Measurements from ENCODE around the gene KCNAB2.

The KCNAB2 gene

DNA sequence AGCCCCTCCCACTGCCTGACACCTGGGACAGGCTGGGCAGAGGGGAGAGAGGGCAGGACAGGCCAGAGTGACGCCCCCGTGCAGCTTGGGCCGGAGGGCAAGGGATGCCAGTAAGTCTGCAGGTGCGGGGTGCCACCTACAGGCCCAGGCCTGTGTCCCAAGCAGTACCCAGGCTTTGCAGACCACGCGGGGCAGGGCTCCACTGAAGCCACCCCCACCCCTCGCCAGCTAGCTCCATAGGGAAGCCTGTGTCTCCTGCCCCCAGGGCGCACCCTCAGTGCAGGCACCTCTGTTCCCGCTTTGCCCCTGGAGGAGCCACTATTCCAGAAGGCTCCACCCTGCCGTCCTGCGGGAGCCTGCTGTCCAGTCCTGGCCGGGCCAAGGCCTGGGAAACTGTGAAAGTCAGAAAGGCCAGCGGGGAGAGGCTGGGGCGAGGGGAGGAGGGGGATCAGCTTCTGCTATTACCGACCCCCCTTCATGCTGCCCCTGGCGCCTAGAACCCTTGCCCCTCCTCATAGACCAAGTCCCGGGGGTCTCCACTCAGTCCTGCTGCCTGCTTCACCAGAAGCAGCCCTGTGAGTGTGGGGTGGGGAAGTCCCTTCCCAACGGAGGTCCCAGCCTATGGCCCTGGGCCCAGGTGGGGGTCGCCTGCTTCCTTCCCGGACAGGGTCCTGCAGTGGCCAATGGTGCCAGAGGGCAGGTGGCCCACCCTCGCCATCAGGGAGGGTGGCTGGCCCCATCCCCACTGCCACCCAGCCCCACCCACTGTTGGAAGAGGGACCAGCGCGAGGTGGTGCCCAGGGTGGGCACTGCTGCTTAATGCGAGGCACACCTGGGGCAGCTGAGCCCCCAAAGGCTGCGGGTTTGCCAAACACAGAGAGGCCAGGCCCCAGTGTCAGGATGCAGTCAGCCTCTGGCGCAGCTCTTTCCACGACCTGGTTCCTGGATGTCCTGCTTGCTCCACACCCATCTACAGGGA is 54.4 kb downstream of the KCNAB2 start:
- DNase-seq, result peak; percentile 17

DNA sequence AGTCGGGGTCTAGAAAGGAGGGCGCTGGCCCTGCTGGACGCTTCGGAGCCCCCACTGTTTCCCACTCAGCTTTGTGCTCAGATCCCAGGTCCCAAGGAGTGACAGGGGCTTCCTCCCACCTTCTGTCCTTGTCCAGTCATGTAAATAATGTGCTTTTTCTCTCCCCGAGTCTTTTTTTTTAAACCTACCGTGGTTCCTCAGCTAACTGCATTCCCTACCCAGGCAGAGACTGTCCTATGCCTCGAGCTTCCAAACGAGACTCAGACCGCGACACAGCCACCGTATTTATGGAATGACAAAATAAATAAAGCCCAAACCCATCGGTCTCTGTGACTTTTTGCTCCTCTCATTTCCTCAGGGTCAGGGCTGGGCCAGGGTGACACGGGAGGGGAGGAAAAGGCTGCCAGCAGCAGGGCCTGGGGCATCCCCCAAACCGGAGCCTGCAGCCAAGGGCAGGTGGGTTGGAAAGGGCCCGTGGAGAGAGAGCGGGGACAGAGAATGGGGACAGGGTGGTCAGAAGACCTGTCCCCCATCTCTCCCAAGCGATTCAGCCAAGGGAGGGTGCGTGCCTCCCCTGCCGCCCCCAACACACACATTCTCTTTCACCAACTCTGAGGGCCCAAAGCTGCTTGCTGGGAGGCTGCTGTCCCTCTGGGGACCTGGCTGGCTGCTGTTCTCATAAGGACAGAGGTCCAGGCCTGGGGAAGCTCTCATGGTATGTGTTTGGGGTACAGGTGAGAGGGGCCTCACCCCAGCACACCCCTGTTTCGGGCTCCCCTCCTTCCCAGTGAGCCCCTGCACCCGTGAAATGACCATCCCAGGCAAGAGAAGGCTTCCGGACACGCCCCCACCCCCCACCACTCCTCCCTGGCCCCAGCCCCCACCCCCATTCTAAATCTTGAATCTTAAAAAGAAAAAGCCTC is 55.4 kb downstream of the KCNAB2 start:
- DNase-seq, result peak; percentile 23

DNA sequence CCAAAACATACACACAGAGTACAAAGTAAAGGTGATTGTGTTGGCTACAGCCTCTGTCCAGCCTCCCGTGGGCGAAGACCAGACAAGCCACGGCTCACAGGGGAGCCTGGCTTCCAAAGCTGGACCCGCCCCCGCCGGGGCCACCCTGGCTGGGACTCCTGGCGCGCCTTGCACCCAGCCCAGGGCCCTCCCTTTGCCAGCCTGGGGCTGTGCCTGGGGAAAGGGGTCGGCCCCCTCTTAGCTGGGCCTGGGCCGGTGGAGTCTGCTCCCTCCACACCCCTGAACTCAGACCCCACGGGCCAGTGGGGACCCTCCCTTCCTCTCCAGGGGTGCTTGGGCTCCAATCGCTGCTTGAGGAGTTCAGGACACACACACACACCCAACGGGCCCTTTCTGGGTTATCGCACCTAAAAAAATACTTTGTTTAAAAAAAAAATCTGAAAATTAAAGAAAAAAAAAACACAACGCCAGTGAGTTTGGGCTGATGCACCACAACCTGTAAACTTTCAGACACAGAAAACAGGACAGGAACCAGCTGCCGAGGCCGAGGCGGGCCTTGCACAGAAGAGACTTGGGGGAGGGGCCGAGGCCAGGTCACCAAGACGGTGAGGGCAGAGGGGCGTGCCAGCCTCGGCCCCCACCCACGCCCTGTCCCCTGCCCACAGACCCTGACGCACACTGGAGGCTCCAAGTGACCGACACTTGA is 56.3 kb downstream of the KCNAB2 start:
- DNase-seq, result peak; percentile 20

DNA sequence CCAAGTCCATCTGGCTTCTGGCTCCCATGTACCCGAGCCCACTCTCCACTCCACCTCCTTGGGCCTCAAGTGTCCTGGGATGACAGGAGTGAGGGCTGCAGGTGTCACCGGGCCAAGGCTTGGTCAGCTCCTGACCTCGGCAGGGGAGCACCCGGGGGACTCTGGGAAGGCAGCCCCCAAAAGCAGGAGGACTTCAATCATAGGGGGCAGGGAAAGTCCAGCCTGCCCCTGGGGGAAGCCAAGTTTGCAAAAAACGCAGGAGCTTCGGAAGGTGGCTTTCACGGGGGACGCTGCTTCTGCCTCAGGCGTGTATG is 56.8 kb downstream of the KCNAB2 start:
- DNase-seq, result peak; percentile 14

DNA sequence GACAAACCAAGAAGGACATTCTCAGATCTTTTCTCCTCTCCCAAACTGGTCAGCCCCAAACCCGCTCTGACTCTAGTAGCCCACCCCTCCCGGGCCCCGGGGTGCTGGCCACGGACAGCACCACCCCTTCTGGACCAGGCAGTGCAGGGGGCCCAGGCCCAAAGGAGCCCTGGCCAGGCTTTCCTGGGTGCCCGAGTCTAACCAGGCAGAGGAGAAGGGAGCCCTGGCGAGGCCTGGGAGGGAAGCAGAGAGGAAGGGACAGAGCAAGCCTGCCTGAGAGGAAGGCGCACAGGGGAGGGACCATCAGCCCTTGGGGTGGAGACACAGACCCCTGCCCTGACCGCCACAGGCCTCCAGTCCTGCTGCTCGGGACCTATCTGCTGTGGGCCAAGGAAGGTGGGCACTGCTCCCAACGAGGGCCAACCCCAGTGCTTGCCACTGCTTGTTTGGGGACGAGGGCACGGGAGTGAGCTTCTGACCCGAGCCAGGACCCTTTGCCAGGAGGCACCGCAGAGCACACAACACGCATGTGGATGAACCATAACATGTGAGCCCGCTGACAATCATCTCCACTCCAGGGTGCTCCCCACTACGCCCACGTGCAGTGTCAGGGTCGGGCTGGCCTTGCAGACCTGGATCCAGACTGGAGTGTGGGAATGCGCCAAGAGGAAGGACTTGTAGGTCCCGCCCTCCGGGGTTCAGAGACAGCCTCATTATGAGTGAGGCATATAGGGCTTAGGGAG is 57.6 kb downstream of the KCNAB2 start:
- peak; percentile 28 for DNase-seq

DNA sequence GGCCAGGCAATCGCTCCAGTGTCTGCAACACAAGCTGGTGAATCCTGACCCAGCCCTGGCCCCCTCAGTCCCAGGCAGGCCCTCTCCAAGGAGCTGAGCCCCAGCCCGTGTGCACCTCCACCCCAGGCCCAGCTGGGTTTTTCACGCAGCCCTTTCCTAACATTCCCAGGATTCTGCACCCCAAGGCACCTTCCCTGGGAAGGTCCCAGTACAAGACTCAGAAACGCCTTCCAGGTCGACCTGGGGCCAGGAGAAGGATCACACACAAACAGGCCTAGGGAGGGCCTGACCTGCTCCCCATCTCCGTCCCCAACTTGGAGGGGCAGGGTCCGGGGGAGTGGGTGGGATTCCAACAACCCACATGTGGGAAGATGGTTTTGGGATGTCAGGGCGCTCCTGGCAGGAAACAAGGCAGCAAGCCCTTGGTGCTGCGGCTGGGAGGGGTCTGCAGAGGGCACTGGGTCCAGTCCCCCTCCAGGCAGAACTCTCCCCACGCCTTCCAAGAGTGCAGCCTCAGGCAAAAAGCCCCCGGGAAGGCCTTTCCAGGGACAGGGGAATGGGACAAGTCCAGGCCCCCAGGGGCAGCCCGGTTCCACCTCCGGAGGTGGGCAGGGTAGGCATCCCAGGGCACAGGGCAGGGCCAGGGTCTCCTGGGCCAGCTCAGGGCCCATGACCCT is 58.3 kb downstream of the KCNAB2 start:
- peak; percentile 17 for DNase-seq

DNA sequence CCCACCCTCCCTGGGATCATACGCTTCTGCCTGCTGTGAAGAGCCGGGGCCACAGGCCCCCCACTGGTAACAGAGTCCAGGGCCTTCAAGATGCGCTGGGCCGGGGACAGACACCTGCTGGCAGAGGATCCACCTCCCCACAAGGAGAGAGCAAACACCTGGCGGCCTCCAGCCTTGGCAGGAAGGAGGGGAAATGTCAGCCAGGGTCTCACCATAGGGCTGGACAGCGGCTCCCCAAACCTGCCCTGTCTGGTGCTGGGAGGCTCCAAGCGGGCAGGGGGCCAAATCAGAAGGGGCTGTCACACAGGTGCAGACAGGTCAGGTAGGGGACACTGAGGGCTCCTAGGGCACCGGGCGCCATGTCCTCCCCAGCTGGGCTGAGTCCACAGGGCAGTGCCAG is 58.9 kb downstream of the KCNAB2 start:
- peak; percentile 13 for DNase-seq

DNA sequence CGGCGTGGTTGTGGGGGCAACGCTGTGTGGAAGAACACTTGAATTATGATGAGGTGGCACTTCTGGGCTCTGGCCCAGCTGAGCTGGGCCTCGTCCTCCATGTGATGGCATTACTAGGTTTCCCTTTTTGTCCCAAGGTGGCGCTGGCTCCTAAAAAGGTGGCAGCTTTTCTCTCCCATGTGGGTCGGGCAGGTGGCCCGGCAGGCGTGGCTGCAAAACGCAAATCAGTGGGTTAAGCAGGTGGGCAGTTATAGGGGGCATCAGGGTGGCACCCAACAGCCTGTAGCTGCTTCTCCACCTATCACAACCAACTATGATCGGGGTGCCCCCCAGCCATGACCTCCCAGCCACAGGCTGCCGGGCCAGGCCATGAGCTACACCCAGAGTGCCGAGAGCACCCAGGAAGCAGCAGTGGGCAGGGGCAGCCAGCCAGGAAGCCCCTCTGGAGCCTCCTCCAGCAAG is 59.6 kb downstream of the KCNAB2 start:
- DNase-seq, result peak; percentile 11

DNA sequence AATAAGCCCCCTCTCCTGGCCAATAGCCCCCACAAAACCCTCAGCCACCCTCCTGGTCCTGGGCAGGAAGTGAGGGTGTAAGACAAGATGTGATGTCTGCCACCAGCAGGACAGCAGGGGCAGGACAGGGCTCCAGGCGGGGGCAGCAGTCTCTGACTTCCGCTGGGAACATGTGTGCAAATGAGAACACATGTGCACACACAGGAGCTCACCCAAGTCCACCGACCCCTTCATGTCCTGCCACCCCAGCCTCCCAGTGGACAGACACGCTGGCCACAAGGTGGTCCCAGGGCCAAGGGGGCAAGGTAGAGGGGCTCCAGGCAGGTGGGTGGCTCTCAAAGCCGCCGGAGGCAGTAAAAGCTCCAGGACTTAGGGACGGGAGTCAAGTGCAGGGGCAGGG is 60.1 kb downstream of the KCNAB2 start:
- peak; percentile 8 for DNase-seq

DNA sequence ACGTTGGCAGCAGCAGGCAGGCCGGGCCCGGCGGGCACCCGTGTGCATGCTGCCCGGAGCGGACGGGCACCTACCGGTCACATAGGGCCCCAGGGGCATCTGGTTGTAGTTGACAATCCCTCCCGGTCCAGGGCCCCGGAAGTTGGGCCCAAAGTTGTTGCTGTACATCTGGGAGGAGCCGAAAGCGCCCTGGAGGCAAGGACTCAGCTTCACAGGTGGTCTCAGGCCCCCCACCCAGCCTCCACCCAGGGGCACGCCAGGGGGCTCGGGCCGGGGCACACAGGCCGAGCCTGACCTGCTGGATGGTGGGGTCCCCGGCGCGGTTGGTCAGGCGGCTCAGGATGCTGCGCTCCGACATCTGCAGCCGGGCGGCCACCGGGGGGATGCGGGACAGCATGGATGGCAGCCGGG is 60.6 kb downstream of the KCNAB2 start:
- peak; percentile 11 for DNase-seq

DNA sequence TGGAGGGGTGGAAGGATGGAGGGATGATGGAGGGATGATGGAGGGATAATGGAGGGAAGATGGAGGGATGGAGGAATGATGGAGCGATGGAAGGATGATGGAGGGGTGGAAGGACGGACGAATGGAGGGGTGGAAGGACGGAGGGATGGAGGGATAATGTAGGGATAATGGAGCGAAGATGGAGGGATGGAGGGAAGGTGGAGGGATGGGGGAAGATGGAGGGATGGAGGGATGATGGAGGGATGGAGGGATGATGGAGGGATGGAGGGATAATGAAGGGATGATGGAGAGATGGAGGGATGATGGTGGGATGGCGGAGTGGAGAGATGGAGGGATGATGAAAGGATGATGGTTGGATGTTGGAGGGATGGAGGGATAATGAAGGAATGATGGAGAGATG is 61.3 kb downstream of the KCNAB2 start:
- no peak for DNase-seq

DNA sequence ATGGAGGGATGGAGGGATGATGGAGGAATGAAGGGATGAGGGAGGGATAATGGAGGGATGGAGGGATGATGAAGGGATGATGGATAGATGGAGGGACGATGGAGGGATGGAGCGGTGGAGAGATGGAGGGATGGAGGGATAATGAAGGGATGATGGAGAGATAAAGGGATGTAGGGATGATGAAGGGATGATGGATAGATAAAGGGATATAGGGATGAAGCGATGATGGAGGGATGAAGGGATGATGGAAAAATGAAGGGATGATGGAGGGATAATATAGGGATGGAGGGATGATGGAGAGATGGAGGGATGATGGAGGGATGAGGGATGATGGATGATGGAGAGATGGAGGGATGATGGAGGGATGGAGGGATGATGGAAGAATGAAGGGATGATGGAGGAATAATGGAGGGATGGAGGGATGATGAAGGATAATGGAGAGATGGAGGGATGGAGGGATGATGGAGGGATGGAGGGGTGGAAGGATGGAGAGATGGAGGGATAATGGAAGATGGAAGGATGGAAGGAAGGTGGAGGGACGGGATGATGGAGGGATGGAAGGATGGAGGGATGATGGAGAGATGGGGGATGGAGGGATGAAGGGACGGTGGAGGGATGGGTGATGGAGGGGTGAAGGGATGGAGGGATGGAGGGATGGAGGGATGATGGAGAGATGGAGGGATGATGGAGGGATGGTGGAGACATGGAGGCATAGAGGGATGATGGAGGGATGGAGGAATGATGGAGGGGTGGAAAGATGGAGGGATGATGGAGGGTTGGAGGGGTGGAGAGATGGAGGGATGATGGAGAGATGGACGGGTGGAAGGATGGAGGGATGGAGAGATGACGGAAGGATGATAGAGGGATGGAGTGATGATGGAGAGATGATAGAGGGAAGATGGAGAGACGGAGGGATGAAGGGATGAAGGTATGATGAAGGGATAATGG is 62.0 kb downstream of the KCNAB2 start:
- peak; percentile 5 for DNase-seq

DNA sequence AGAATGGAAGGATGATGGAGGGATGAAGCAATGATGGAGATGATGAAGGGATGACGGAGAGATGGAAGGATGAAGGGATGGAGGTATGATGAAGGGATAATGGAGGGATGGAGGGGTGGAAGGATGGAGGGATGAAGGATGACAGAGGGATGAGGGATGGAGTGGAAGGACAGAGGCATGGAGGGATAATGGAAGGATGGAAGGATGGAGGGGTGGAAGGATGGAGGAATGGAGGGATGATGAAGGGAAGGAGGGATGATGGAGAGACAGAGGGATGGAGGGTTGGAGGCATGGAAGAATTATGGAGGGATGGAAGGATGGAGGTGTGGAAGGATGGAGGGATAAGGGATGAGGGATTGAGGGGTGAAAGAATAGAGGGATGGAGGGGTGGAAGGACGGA is 62.8 kb downstream of the KCNAB2 start:
- DNase-seq, result no peak

DNA sequence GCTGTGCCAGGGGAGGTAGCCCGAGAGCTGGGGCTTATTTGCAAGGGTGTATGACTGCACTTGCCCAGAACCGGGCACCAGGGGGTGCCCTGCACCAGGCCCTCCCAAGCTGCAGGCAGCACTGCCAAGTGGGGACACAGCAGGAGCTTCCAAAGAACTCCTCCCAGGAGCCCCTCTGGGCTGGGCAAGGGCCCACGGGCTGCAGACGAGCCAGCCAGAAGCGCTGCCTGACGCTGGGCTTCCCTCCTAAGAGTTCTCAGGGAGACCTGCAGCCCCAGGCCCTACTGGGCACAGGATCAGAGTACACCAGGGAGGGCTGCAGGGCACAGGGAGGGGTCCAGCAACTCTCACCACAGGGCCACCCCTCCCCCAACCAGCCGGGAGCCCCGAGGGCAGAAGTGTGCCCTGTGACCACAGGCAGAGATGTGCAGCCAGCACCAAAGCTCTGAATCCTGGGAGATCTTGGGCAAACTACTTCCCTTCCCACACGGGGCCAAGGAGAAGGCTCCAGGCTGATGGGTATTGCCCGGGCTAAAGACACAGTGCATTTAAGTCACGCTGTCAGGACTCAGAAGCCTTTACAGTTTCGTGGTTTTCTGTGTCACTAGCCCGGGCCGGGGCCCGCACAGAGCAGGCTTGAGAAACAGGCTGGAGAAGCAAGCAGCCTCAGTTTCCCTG is 63.4 kb downstream of the KCNAB2 start:
- peak; percentile 26 for DNase-seq

DNA sequence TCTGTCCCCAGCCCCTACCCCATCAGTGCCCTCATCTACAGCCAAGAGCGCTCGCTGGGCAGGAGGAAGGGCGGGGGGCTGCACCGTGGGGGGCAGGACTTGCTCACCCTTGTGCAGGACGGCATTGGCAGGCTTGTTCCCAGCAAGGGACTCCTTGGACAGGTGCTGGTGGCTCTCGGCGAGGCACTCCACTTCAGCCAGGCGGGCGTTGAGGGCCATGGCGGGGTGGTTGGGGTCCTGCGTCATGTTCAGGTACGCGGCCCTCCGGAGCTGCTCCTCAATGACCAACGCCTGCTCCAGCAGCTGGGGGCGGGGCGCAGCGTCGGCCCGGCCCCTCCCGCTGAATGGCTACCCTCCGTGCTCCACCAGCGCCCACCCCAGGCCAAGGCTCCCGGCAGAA is 64.0 kb downstream of the KCNAB2 start:
- peak; percentile 27 for DNase-seq

DNA sequence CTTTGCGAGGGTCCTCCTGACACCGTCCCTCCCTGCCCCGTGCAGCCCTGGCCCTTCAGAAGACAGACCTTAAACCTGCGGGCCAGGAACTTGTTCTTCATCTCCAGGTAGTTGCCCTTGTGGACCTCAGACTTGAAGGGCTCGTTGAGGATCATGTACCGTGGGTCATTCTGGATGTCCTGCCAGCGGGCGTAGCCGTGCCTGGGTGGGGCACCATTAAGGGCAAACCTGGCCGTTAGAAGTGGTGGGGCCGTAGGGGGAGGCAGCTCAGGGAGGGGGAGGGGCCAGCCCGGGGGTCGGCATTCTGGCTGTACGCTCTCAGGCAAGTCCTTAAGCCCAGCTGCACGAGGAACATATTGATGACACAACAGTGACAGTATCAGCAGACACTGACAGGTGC is 64.6 kb downstream of the KCNAB2 start:
- DNase-seq, result peak; percentile 21

DNA sequence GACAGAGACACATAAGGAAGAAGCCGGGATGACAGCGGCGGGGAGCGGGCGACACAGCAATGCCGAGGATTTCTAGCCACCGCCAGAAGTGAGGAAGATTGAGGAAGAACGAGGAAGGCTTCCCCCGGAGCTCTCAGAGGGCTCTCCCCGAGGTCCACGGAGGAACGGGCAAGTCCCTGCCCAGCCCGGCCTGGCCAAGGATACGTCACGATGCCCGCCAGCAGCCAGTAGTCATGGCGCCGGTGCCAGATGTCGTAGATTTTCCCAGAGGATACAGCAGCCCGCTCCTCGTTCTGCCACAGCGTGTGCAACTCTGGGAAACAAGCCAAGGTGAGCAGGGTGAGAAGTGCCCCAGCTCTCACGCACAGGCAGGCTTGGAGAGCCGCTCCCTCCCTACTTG is 65.9 kb downstream of the KCNAB2 start:
- DNase-seq, result peak; percentile 3

DNA sequence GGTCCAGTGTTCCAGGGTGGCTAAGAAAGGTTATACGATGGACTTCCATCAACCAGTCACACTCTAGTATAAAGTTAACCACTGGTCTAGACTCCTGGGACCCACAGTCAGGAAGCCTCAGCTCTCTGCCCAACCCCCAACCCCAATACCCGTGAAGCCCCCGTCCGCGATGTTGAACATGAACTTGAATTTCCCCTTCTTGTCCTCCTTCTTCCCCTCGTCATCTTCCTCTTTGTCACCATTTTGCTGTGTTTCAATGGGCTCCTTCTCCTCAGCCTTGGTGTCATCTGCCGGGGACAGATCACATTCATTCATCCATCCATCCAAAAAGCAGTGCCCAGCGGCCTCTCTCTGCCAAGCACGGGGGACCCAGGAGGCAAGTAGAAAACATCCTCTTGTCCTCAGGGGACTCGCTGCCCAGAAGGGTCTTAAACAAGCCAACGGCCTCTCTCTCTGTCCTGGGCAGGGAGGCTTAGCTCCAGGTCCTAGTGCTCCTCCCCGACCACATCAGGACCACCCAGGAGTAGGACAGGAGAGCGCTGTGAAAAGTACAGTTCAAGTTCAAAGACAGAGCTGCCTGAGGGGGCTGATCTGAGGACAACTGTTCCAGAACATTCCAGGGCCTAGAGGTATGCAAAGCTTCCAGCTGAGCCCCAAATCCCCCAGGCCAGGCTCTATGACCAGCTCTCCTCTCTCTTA is 66.5 kb downstream of the KCNAB2 start:
- DNase-seq, result peak; percentile 13

DNA sequence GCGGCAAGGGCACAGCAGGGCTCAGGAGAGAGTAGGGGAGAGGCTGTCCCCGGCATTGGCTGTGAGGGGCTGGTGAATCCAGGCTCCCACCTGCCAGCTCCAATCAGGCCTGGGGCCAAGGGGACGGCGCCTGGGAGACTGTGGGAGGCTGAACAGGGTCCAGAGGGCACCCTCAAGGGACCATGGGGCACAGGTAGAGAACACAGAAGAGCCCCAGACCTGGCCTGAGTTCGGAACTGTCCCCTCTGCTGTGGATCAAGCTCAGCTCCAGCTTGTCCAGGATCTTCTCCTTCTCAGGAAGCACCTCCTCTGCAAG is 67.0 kb downstream of the KCNAB2 start:
- DNase-seq, result peak; percentile 15

All from left hindlimb (tissue), 1 donor.